Neural cell (in vitro differentiated cells): ENCODE data around the gene FRMD4A.

Experiments used
- EZH2 ChIP-seq: fragments of 200-600, 300-800 bp; shearing (Covaris generic), sonication (generic); IDR thresholded peaks from 2 replicates; pipeline ENCODE4 v1.6.1; 2014; ENCODE audit warnings: antibody characterized with exemption, low read length, borderline replicate concordance, mild to moderate bottlenecking; ENCODE audit not compliant: insufficient read depth, poor library complexity, severe bottlenecking
- POLR2AphosphoS5 ChIP-seq: IDR thresholded peaks from 2 replicates; pipeline ENCODE4 v1.6.1; 2012
- SMC3 ChIP-seq: fragments of 450-650 bp; conservative IDR thresholded peaks from 2 replicates; pipeline ENCODE4 v1.6.1; 2014; ENCODE audit warnings: antibody characterized with exemption, mild to moderate bottlenecking, moderate library complexity; ENCODE audit not compliant: poor library complexity
- TAF1 ChIP-seq: IDR thresholded peaks from 2 replicates; pipeline ENCODE4 v1.6.1; 2012; ENCODE audit warnings: low read depth
- TF ChIP-seq, protein P1 (sequence below): fragments of 450-650 bp; IDR thresholded peaks from 2 replicates; pipeline ENCODE4 v1.5.1; 2014; ENCODE audit warnings: antibody characterized with exemption, mild to moderate bottlenecking, moderate library complexity; ENCODE audit not compliant: poor library complexity, severe bottlenecking

- TF ChIP-seq, protein P1, sequence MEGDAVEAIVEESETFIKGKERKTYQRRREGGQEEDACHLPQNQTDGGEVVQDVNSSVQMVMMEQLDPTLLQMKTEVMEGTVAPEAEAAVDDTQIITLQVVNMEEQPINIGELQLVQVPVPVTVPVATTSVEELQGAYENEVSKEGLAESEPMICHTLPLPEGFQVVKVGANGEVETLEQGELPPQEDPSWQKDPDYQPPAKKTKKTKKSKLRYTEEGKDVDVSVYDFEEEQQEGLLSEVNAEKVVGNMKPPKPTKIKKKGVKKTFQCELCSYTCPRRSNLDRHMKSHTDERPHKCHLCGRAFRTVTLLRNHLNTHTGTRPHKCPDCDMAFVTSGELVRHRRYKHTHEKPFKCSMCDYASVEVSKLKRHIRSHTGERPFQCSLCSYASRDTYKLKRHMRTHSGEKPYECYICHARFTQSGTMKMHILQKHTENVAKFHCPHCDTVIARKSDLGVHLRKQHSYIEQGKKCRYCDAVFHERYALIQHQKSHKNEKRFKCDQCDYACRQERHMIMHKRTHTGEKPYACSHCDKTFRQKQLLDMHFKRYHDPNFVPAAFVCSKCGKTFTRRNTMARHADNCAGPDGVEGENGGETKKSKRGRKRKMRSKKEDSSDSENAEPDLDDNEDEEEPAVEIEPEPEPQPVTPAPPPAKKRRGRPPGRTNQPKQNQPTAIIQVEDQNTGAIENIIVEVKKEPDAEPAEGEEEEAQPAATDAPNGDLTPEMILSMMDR, result no peak
- TF ChIP-seq POLR2AphosphoS5, result no peak
- TF ChIP-seq TAF1, result no peak
- TF ChIP-seq SMC3, result no peak
- no peak for TF ChIP-seq EZH2
These were observed 521.3 kb downstream of the FRMD4A start for GRCh38 chr10:13809427-13809826.
